ENCODE measurements around the gene HBD. TPM values are rescaled to one million over a fixed set of nuclear protein-coding genes. Genes with fewer than 3 reads are reported as not detected.

The HBD gene
- total and polyA plus RNA-seq, 2 donors (not counting 3 experiments of a cell fraction or from before 2014, with no cell fraction given): not detected

DNA sequence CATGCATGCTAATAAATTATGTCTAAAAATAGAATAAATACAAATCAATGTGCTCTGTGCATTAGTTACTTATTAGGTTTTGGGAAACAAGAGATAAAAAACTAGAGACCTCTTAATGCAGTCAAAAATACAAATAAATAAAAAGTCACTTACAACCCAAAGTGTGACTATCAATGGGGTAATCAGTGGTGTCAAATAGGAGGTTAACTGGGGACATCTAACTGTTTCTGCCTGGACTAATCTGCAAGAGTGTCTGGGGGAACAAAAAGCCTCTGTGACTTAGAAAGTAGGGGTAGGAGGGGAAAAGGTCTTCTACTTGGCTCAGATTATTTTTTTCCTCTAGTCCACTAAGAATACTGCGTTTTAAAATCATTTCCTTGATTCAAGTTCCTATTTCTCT, 6.6 kb downstream of the HBD start:
- DNase-seq (ENCODE audit: low read depth, low spot score) (no peak), FAIRE-seq (no peak)
- Histone ChIP-seq H2AFZ (ENCODE audit: low read depth, low read length) (no peak overlapping the region), H3K27ac (ENCODE audit: insufficient read depth, low read depth, low read length) (no peak overlapping the region), H3K36me3 (ENCODE audit: control insufficient read depth in 2 of 2, extremely low read depth in 1 of 2, insufficient read depth in 2 of 2, low read length in 2 of 2) (no peaks in the 10 kb centered on the region), H3K4me2 (ENCODE audit: insufficient read depth, low read length) (no peak overlapping the region), H3K4me3 (replicated peaks in 1 of 3; ENCODE audit: insufficient read depth in 1 of 3, low read depth in 1 of 3, low read length in 3 of 3) (no peak overlapping the region), H3K9me1 (replicated peaks; ENCODE audit: control insufficient read depth, extremely low read depth, insufficient read depth, low read length) (no peaks in the 10 kb centered on the region), H3K9me3 (replicated peaks; ENCODE audit: control insufficient read depth, insufficient read depth, low read length) (no peaks in the 10 kb centered on the region), H3K79me2 (ENCODE audit: control insufficient read depth, insufficient read depth, low read length) (no peaks in the 10 kb centered on the region), H3K9ac (replicated peaks; ENCODE audit: extremely low read depth, insufficient read depth, low read length) (no peak overlapping the region), H3K4me1 (ENCODE audit: control insufficient read depth, extremely low read depth, insufficient read depth, low read length) (no peaks in the 10 kb centered on the region), H4K20me1 (replicated peaks; ENCODE audit: control insufficient read depth, extremely low read depth, insufficient read depth, low read length) (no peaks in the 10 kb centered on the region), H3K27me3 (ENCODE audit: control insufficient read depth in 2 of 2, insufficient read depth in 2 of 2, low read length in 2 of 2) (no peaks in the 10 kb centered on the region)
- CTCF ChIA-PET: no interaction called here
- dilution Hi-C loops (cut with MboI; ENCODE audit: extremely low pct_ligation_motif_present, low sequenced_read_pairs) (no loop called here), intact Hi-C loops (cut with micrococcal nuclease) (no loop called here)
- TF ChIP-seq FOS (IDR thresholded peaks at IDR 0.05; ENCODE audit: borderline replicate concordance, insufficient read depth, low read length) (no peak), MYC (IDR thresholded peaks at IDR 0.05; ENCODE audit: low read depth, low read length) (no peak), EZH2 (IDR thresholded peaks at IDR 0.05; ENCODE audit: borderline replicate concordance, low read depth, low read length, severe bottlenecking) (no peak), JUN (IDR thresholded peaks at IDR 0.05; ENCODE audit: borderline replicate concordance, insufficient read depth, insufficient read length, low read depth) (no peak), POLR2A (IDR thresholded peaks at IDR 0.05; ENCODE audit: low read depth, low read length) (no peak), POLR2AphosphoS5 (IDR thresholded peaks at IDR 0.05; ENCODE audit: insufficient read depth, low read depth, low read length) (no peak), GATA2 (IDR thresholded peaks at IDR 0.05; ENCODE audit: insufficient read depth, insufficient read length, low read depth, low read length) (no peak)
- TF ChIP-seq, protein P1, sequence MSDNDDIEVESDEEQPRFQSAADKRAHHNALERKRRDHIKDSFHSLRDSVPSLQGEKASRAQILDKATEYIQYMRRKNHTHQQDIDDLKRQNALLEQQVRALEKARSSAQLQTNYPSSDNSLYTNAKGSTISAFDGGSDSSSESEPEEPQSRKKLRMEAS (IDR thresholded peaks at IDR 0.05; ENCODE audit: insufficient read depth, insufficient read length): no peak
- TF ChIP-seq, protein P2, sequence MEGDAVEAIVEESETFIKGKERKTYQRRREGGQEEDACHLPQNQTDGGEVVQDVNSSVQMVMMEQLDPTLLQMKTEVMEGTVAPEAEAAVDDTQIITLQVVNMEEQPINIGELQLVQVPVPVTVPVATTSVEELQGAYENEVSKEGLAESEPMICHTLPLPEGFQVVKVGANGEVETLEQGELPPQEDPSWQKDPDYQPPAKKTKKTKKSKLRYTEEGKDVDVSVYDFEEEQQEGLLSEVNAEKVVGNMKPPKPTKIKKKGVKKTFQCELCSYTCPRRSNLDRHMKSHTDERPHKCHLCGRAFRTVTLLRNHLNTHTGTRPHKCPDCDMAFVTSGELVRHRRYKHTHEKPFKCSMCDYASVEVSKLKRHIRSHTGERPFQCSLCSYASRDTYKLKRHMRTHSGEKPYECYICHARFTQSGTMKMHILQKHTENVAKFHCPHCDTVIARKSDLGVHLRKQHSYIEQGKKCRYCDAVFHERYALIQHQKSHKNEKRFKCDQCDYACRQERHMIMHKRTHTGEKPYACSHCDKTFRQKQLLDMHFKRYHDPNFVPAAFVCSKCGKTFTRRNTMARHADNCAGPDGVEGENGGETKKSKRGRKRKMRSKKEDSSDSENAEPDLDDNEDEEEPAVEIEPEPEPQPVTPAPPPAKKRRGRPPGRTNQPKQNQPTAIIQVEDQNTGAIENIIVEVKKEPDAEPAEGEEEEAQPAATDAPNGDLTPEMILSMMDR (IDR thresholded peaks at IDR 0.05; ENCODE audit: extremely low read depth in 1 of 2, insufficient read depth in 1 of 2, low read depth in 1 of 2, low read length in 2 of 2): no peak
- no TSS peak for BruUV-seq (replicated peaks)
- POLR2A ChIA-PET: no interaction called here

Data from endothelial cell of umbilical vein (primary cell).